NCI-H2107 treated with DMSO at 0.1 percent for 48 hours (cell line): ENCODE results near the gene LINGO1.

Source experiments
- DNase-seq: peaks from one replicate; lab custom pipeline; 2025; ENCODE audit not compliant: unreplicated experiment; lab: John Stamatoyannopoulos, UW

The LINGO1 gene

GRCh38 chr15:77573802-77574201 lies 58.9 kb downstream of the LINGO1 start:
- DNase-seq: no peak

- DNase-seq: no peak
Observed at GRCh38 chr15:77572186-77572585, 60.5 kb downstream of the LINGO1 start.

GRCh38 chr15:77571741-77572140 lies 61.0 kb downstream of the LINGO1 start:
- no peak for DNase-seq

- DNase-seq: no peak
Observed at GRCh38 chr15:77571181-77571580, 61.5 kb downstream of the LINGO1 start.

- no peak for DNase-seq
Observed at GRCh38 chr15:77569729-77570125, 63.0 kb downstream of the LINGO1 start.

- no peak for DNase-seq
Observed at GRCh38 chr15:77568973-77569728, 63.6 kb downstream of the LINGO1 start.

GRCh38 chr15:77568014-77568972 lies 64.4 kb downstream of the LINGO1 start:
- DNase-seq: no peak

- DNase-seq: no peak
Observed at GRCh38 chr15:77567202-77567601, 65.5 kb downstream of the LINGO1 start.

- no peak for DNase-seq
Observed at GRCh38 chr15:77566092-77566491, 66.6 kb downstream of the LINGO1 start.

GRCh38 chr15:77565378-77565915 lies 67.3 kb downstream of the LINGO1 start:
- no peak for DNase-seq

- DNase-seq: no peak
Observed at GRCh38 chr15:77564938-77565337, 67.8 kb downstream of the LINGO1 start.

- DNase-seq: no peak
Observed at GRCh38 chr15:77564341-77564740, 68.4 kb downstream of the LINGO1 start.

- no peak for DNase-seq
Observed at GRCh38 chr15:77563623-77564156, 69.0 kb downstream of the LINGO1 start.
